ENCODE data around the gene DOCK7. TPM values are rescaled to one million over a fixed set of nuclear protein-coding genes. Genes with fewer than 3 reads are reported as not detected.
A peak's percentile ranks its signal among the peaks of the same experiment; 100 is the strongest.

DOCK7 gene
- total and polyA plus RNA-seq, 2 of the 13 experiments (the other 11 are each of a cell fraction or from before 2014, with no cell fraction given) = 45.7 to 67.2 TPM

DNA sequence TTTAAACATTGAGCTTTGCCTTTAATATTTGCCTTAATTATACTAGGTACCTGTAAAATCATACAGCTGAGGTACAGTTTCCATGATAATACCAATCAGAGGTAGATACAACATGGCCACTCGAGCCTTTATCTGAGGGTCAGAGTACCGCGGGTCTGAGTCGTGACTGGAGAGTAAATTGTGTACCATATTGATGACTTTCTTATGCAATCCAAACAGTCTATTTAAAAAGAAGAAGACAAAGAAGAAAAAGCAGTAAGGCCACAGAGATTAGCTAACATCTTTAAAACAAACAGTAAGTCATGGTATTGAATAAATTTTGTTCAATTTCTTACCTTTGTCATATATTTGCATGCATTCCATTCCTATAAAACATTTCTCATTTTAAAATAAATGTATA, 159.0 kb downstream of the DOCK7 start (continued):
- TF ChIP-seq ZNF878 (CRISPR knock-in tag; IDR thresholded peaks at IDR 0.05) (no peak), RXRB (CRISPR knock-in tag; IDR thresholded peaks at IDR 0.05; ENCODE audit: borderline replicate concordance) (peak; percentile 62), ZNF615 (CRISPR knock-in tag; IDR thresholded peaks at IDR 0.05; ENCODE audit: borderline replicate concordance) (no peak), HMG20A (CRISPR knock-in tag; IDR thresholded peaks at IDR 0.05; ENCODE audit: borderline replicate concordance) (0 out of 2 replicates have a peak, but pooled peaks have one; percentile 27), HDAC1 (CRISPR knock-in tag; IDR thresholded peaks at IDR 0.05) (peak; percentile 38; the same call in 1 of the 2 replicates), MBNL3 (CRISPR knock-in tag; conservative IDR thresholded peaks at IDR 0.05) (no peak), TAF1 (CRISPR knock-in tag; IDR thresholded peaks at IDR 0.05) (no peak), KAT7 (CRISPR knock-in tag; IDR thresholded peaks at IDR 0.05; ENCODE audit: borderline replicate concordance) (no peak), PAXIP1 (CRISPR knock-in tag; conservative IDR thresholded peaks at IDR 0.05) (peak; percentile 77), PCBP1 (IDR thresholded peaks at IDR 0.05; ENCODE audit: borderline replicate concordance, low read depth, low read length) (no peak), CREB1 (IDR thresholded peaks at IDR 0.05) (no peak), CREB1 (CRISPR knock-in tag; IDR thresholded peaks at IDR 0.05) (0 out of 2 replicates have a peak, but pooled peaks have one; percentile 15), STAT6 (CRISPR knock-in tag; IDR thresholded peaks at IDR 0.05; ENCODE audit: borderline replicate concordance) (no peak), ZNF710 (CRISPR knock-in tag; IDR thresholded peaks at IDR 0.05; ENCODE audit: borderline replicate concordance) (no peak), ZNF749 (CRISPR knock-in tag; IDR thresholded peaks at IDR 0.05; ENCODE audit: borderline replicate concordance) (no peak), MXD4 (CRISPR knock-in tag; IDR thresholded peaks at IDR 0.05) (no peak), ZNF264 (CRISPR knock-in tag; IDR thresholded peaks at IDR 0.05) (no peak), NBN (conservative IDR thresholded peaks at IDR 0.05) (no peak)
- TF ChIP-seq, protein P1, sequence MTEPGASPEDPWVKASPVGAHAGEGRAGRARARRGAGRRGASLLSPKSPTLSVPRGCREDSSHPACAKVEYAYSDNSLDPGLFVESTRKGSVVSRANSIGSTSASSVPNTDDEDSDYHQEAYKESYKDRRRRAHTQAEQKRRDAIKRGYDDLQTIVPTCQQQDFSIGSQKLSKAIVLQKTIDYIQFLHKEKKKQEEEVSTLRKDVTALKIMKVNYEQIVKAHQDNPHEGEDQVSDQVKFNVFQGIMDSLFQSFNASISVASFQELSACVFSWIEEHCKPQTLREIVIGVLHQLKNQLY (CRISPR knock-in tag; IDR thresholded peaks at IDR 0.05) = peak; percentile 65; the same call in 1 of the 2 replicates
- TF ChIP-seq, protein P2, sequence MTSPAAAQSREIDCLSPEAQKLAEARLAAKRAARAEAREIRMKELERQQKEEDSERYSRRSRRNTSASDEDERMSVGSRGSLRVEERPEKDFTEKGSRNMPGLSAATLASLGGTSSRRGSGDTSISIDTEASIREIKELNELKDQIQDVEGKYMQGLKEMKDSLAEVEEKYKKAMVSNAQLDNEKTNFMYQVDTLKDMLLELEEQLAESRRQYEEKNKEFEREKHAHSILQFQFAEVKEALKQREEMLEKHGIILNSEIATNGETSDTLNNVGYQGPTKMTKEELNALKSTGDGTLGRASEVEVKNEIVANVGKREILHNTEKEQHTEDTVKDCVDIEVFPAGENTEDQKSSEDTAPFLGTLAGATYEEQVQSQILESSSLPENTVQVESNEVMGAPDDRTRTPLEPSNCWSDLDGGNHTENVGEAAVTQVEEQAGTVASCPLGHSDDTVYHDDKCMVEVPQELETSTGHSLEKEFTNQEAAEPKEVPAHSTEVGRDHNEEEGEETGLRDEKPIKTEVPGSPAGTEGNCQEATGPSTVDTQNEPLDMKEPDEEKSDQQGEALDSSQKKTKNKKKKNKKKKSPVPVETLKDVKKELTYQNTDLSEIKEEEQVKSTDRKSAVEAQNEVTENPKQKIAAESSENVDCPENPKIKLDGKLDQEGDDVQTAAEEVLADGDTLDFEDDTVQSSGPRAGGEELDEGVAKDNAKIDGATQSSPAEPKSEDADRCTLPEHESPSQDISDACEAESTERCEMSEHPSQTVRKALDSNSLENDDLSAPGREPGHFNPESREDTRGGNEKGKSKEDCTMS (CRISPR knock-in tag; conservative IDR thresholded peaks at IDR 0.05) = no peak

Data from HepG2 (cell line).